Measurements from ENCODE around the gene DESI2. TPM values are rescaled to one million over a fixed set of nuclear protein-coding genes. Genes with fewer than 3 reads are reported as not detected.

Gene DESI2
- total and polyA plus RNA-seq, 2 donors from 2014 or later, result 11.9 to 23.5 TPM

DNA sequence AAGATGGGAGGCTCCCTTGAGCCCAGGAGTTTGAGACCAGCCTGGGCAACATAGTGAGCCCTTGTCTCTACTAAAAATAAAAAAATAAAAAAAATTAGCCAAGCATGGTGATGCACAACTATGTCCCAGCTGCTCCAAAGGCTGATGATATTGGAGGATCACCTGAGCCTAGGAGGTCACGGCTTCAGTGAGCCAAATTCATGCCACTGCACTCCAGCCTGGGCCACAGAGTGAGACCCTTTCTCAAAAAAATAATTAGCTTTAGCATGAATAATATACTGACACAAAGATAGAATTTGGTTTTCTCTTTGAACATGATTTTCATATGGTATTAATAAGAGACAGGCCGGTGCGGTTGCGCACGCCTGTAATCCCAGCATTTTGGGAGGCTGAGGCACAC, 88.8 kb downstream of the DESI2 start:
- H3K4me1 ChIP-seq (ENCODE audit: control insufficient read depth in 2 of 3, insufficient read depth in 2 of 3, low read depth in 1 of 3, low read length in 3 of 3), result no peaks in the 10 kb centered on the region
- DNase-seq, result no peak
- H3K27ac ChIP-seq (ENCODE audit: low read depth in 2 of 2, low read length in 2 of 2), result no peak overlapping the region
- H3K9ac ChIP-seq (ENCODE audit: low read length in 3 of 3), result no peak overlapping the region
- no peak for FAIRE-seq
- TF ChIP-seq, protein P1, sequence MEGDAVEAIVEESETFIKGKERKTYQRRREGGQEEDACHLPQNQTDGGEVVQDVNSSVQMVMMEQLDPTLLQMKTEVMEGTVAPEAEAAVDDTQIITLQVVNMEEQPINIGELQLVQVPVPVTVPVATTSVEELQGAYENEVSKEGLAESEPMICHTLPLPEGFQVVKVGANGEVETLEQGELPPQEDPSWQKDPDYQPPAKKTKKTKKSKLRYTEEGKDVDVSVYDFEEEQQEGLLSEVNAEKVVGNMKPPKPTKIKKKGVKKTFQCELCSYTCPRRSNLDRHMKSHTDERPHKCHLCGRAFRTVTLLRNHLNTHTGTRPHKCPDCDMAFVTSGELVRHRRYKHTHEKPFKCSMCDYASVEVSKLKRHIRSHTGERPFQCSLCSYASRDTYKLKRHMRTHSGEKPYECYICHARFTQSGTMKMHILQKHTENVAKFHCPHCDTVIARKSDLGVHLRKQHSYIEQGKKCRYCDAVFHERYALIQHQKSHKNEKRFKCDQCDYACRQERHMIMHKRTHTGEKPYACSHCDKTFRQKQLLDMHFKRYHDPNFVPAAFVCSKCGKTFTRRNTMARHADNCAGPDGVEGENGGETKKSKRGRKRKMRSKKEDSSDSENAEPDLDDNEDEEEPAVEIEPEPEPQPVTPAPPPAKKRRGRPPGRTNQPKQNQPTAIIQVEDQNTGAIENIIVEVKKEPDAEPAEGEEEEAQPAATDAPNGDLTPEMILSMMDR (IDR thresholded peaks at IDR 0.05; ENCODE audit: borderline replicate concordance, extremely low read depth, insufficient read depth), result no peak
- H3K27me3 ChIP-seq (ENCODE audit: control insufficient read depth, insufficient read depth, low read length), result no peaks in the 10 kb centered on the region
- H3K36me3 ChIP-seq (ENCODE audit: control insufficient read depth in 2 of 3, insufficient read depth in 3 of 3, low read length in 3 of 3), result no peaks in the 10 kb centered on the region
- no peaks in the 10 kb centered on the region for H3K9me3 ChIP-seq (ENCODE audit: control insufficient read depth in 2 of 3, insufficient read depth in 1 of 3, low read length in 3 of 3)
- intact Hi-C loops (cut with DNase I), result no loop called here
- no peak overlapping the region for H3K4me3 ChIP-seq (ENCODE audit: low read length in 3 of 3)

DNA sequence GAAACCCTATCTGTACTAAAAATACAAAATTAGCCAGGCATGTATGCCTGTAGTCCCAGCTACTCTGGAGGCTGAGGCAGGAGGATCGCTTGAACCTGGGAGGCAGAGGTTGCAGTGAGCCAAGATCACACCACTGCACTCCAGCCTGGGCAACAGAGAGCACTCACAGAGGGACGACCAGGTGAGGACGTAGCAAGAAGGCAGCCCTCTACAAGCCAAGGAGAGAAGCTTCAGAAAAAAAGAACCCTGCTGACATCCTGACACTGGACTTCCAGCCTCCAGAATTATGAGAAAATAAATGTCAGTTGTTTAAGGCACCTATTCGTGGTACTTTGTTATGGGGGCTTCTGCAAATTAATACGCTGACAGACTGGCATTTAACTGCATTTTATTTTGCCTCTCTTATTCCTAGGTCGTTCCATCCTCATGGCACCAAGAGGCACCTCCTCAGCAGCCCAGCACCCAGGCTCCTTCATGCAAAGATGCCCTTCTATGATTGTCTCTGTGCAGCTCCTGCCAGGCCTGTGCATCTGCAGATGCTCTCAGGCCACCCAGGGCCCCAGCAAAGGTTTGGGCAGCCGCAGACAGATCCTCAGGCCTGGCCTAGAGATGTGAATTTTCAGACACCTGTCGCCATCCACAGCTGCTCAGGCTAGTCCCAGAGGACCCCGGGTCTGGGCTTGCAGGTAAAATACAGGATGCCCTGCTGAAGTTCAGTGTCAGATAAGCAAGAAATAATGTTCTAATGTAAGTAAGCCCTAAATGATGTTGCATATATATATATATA, 96.5 kb downstream of the DESI2 start:
- DNase-seq, result no peak
- Histone ChIP-seq H3K4me3 (ENCODE audit: low read length in 3 of 3) (no peak overlapping the region), H3K4me1 (ENCODE audit: control insufficient read depth in 2 of 3, insufficient read depth in 2 of 3, low read depth in 1 of 3, low read length in 3 of 3) (no peaks in the 10 kb centered on the region), H3K9me3 (ENCODE audit: control insufficient read depth in 2 of 3, insufficient read depth in 1 of 3, low read length in 3 of 3) (no peaks in the 10 kb centered on the region), H3K36me3 (ENCODE audit: control insufficient read depth in 2 of 3, insufficient read depth in 3 of 3, low read length in 3 of 3) (no peaks in the 10 kb centered on the region), H3K9ac (ENCODE audit: low read length in 3 of 3) (no peak overlapping the region), H3K27ac (ENCODE audit: low read depth in 2 of 2, low read length in 2 of 2) (no peak overlapping the region), H3K27me3 (ENCODE audit: control insufficient read depth, insufficient read depth, low read length) (no peaks in the 10 kb centered on the region)
- intact Hi-C loops (cut with DNase I), result no loop called here
- TF ChIP-seq, protein P1 (IDR thresholded peaks at IDR 0.05; ENCODE audit: borderline replicate concordance, extremely low read depth, insufficient read depth), result no peak
- FAIRE-seq, result no peak

DNA sequence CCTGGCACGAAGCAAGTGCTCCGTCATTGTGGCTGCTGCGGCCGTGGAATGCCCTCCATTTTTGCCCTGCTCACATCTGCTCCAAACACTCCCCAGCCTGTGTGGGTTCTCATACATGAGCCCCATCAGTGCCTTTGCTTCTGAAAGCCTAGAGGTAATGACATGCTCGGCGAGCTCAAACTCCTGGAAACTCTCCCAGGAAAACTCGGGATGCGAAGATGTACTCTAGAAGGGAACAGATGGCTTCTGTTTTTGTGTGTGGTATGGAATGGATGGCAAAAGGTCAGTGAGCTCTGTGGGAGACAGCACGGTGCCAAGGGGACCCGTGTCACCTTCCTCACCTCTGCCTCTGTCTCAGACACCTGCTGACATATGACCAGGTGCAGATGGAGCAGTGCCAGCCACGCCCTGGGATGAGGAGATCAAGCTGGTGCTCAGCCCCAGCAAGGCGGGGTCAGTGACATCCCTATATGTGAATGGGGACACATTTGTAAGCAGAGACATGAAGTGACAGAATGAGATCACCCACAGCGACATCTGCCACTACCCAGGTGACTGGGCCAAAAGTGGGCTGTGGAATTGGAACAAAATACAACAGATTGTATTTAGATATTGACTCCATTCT, 98.5 kb downstream of the DESI2 start:
- DNase-seq (no peak), FAIRE-seq (no peak)
- Histone ChIP-seq H3K4me1 (ENCODE audit: control insufficient read depth in 2 of 3, insufficient read depth in 2 of 3, low read depth in 1 of 3, low read length in 3 of 3) (no peaks in the 10 kb centered on the region), H3K9me3 (ENCODE audit: control insufficient read depth in 2 of 3, insufficient read depth in 1 of 3, low read length in 3 of 3) (no peaks in the 10 kb centered on the region), H3K27ac (ENCODE audit: low read depth in 2 of 2, low read length in 2 of 2) (no peak overlapping the region), H3K36me3 (ENCODE audit: control insufficient read depth in 2 of 3, insufficient read depth in 3 of 3, low read length in 3 of 3) (no peaks in the 10 kb centered on the region), H3K27me3 (ENCODE audit: control insufficient read depth, insufficient read depth, low read length) (no peaks in the 10 kb centered on the region), H3K4me3 (ENCODE audit: low read length in 3 of 3) (no peak overlapping the region), H3K9ac (ENCODE audit: low read length in 3 of 3) (no peak overlapping the region)
- TF ChIP-seq, protein P1 (IDR thresholded peaks at IDR 0.05; ENCODE audit: borderline replicate concordance, extremely low read depth, insufficient read depth), result no peak
- intact Hi-C loops (cut with DNase I), result no loop called here
